ENCODE data around the gene ZNF236.

- no peak for TF ChIP-seq CTCF (IDR thresholded peaks at IDR 0.05)
- no peak for TF ChIP-seq POLR2AphosphoS5 (IDR thresholded peaks at IDR 0.05; ENCODE audit: insufficient read depth in 1 of 2, low read depth in 1 of 2)
These were observed 14.7 kb downstream of the ZNF236 start for GRCh38 chr18:76837071-76837470.

Measured in vagina (tissue), 2 donors.